B cell (primary cell): ENCODE data around the gene METTL26. TPM values are rescaled to one million over a fixed set of nuclear protein-coding genes. Genes with fewer than 3 reads are reported as not detected.

Source experiments
- ATAC-seq: fragments of 200-7000 bp; cut with Tn5 transposase; one replicate; pipeline ENCODE4 v1.10.0; 2021; ENCODE audit warnings: low read depth, mild to moderate bottlenecking, moderate number of reproducible peaks, moderate library complexity
- CTCF ChIA-PET: fragments of 350-600 bp; sonication (Branson Sonifier 250); formaldehyde crosslinking; loops from one replicate; lab custom pipeline; 2021; ENCODE audit warnings: antibody characterized with exemption, inconsistent platforms; lab: Charles Lee
- POLR2A ChIA-PET: fragments of 350-600 bp; sonication (Branson Sonifier 250); formaldehyde crosslinking; loops from one replicate; lab custom pipeline; 2021; ENCODE audit warnings: antibody characterized with exemption; lab: Charles Lee
- DNase-seq: peaks from one replicate; pipeline ENCODE4 v3.0.0; 2013
- H2AFZ ChIP-seq: 2 replicates; pipeline ENCODE4 v1.6.1; 2012; ENCODE audit warnings: mild to moderate bottlenecking, low read depth, low read length; ENCODE audit not compliant: insufficient read depth, poor library complexity, severe bottlenecking
- H3K27ac ChIP-seq, 2 donors: 1 replicate in 1 of 2; 2 replicates in 1 of 2; pipeline ENCODE4 v1.5.1; 2012 to 2013; ENCODE audit warnings: low read length in 2 of 2, mild to moderate bottlenecking in 2 of 2, moderate library complexity in 1 of 2
- H3K27me3 ChIP-seq, 4 experiments: fragments of 200-600 bp in 1 of 4; sonication (generic) in 1 of 4; replicated peaks in 1 of 4; 1 replicate in 2 of 4; 2 replicates in 2 of 4; pipeline versions ENCODE4 v1.6.1 to v1.7.0; 2013 to 2016; ENCODE audit warnings: low read length in 3 of 4, mild to moderate bottlenecking in 2 of 4, mixed read lengths in 1 of 4, moderate library complexity in 1 of 4; ENCODE audit not compliant: insufficient read depth in 4 of 4, control insufficient read depth in 3 of 4; ENCODE audit errors: control extremely low read depth in 1 of 4
- H3K36me3 ChIP-seq, 2 experiments: replicated peaks in 1 of 2; 1 replicate in 1 of 2; 2 replicates in 1 of 2; pipeline versions ENCODE4 v1.6.1 to v1.7.1; 2013; ENCODE audit warnings: low read length in 1 of 2; ENCODE audit not compliant: insufficient read depth in 2 of 2, control insufficient read depth in 1 of 2; ENCODE audit errors: control extremely low read depth in 1 of 2, extremely low read depth in 1 of 2
- H3K4me1 ChIP-seq, 2 donors: fragments of 200-600 bp in 1 of 2; sonication (generic) in 1 of 2; 1 replicate in 1 of 2; 2 replicates in 1 of 2; pipeline versions ENCODE4 v1.5.1 to v1.6.1; 2013 to 2017; ENCODE audit warnings: low read length in 2 of 2; ENCODE audit not compliant: control insufficient read depth in 2 of 2, insufficient read depth in 2 of 2
- H3K4me2 ChIP-seq: replicated peaks from 2 replicates; pipeline ENCODE3; 2012; ENCODE audit warnings: mild to moderate bottlenecking, low read depth, low read length; ENCODE audit not compliant: poor library complexity, severe bottlenecking
- H3K4me3 ChIP-seq, 5 experiments: fragments of 200-600 bp in 1 of 5; sonication (generic) in 1 of 5; 1 replicate in 3 of 5; 2 replicates in 2 of 5; pipeline versions ENCODE4 v1.5.1 to v1.7.0; 2011 to 2016; ENCODE audit warnings: low read length in 4 of 5, mild to moderate bottlenecking in 4 of 5, low read depth in 2 of 5, control low read depth in 1 of 5, moderate library complexity in 1 of 5; ENCODE audit not compliant: insufficient read depth in 1 of 5; ENCODE audit errors: control extremely low read depth in 1 of 5, extremely low read depth in 1 of 5
- H3K79me2 ChIP-seq: fragments of 200-600 bp; sonication (generic); one replicate; pipeline ENCODE4 v1.6.0; 2016; ENCODE audit warnings: low read length; ENCODE audit not compliant: control insufficient read depth, insufficient read depth
- H3K9ac ChIP-seq: fragments of 200-600 bp; sonication (generic); 2 replicates; pipeline ENCODE4 v1.6.1; 2017; ENCODE audit warnings: mild to moderate bottlenecking, low read length, moderate library complexity
- H3K9me3 ChIP-seq, 3 donors: one replicate each; pipeline versions ENCODE4 v1.6.1 to v1.7.1; 2013; ENCODE audit warnings: low read length in 2 of 3; ENCODE audit not compliant: control insufficient read depth in 2 of 3, insufficient read depth in 1 of 3; ENCODE audit errors: control extremely low read depth in 1 of 3
- H4K20me1 ChIP-seq: 2 replicates; pipeline ENCODE4 v1.6.0; 2012; ENCODE audit warnings: mild to moderate bottlenecking, low read length; ENCODE audit not compliant: insufficient read depth, control insufficient read depth, poor library complexity, severe bottlenecking
- H3K27ac Mint-ChIP-seq: one replicate; pipeline ENCODE4 v1.8.0; 2021; ENCODE audit warnings: mixed read lengths
- H3K27me3 Mint-ChIP-seq: one replicate; pipeline ENCODE4 v1.8.0; 2021; ENCODE audit warnings: mixed read lengths
- H3K4me1 Mint-ChIP-seq: one replicate; pipeline ENCODE4 v1.8.0; 2021; ENCODE audit warnings: mixed read lengths
- H3K4me3 Mint-ChIP-seq: one replicate; pipeline ENCODE4 v1.8.0; 2021; ENCODE audit warnings: mixed read lengths
- H3K9me3 Mint-ChIP-seq: one replicate; pipeline ENCODE4 v1.8.0; 2022; ENCODE audit warnings: mixed read lengths; ENCODE audit not compliant: insufficient read depth
- CTCF ChIP-seq: fragments of 200-600 bp; IDR thresholded peaks from one replicate; pipeline ENCODE4 v1.8.0; 2022; ENCODE audit warnings: antibody characterized with exemption, mild to moderate bottlenecking
- EZH2 ChIP-seq: IDR thresholded peaks from 2 replicates; pipeline ENCODE4 v1.6.1; 2012; ENCODE audit warnings: borderline replicate concordance, low read depth, mild to moderate bottlenecking, moderate library complexity, low read length; ENCODE audit not compliant: insufficient read depth, poor library complexity, severe bottlenecking
- WGBS: methylation state at CpG from one replicate; pipeline ENCODE4 v1.1.5; 2013; ENCODE audit warnings: missing lambda C conversion rate; ENCODE audit not compliant: insufficient coverage; 5-methylcytosine and 5-hydroxymethylcytosine counted together
- intact Hi-C: fragments of 100-400 bp; cut with micrococcal nuclease; formaldehyde crosslinking; loops from one replicate; pipeline ENCODE4 v1.10.0; 2022
- polyA plus RNA-seq: library from polyadenylated mRNA; depleted of rRNA; stranded (reverse); fragments of >200 nt; gene quantifications from 2 replicates; pipeline ENCODE4 v1.2.3, GENCODE V29; 2012
- total RNA-seq, 2 donors: library from RNA; stranded (reverse); fragments of 120-200 nt in 1 of 2; gene quantifications; 1 replicate in 1 of 2; 2 replicates in 1 of 2; pipeline versions ENCODE4 v1.2.3 to v1.2.4, GENCODE V29; 2013 to 2022

Gene METTL26
- total and polyA plus RNA-seq, 2 donors (not counting 1 experiment from before 2014, with no cell fraction given): 56.6 to 140 TPM

GRCh38 chr16:626787-627453, 9.2 kb downstream of the METTL26 start:
- CTCF ChIA-PET: no interaction called here
- Histone ChIP-seq H3K79me2 (no peaks in the 10 kb centered on the region), H4K20me1 (no peaks in the 10 kb centered on the region), H3K27me3 (no peaks in the 10 kb centered on the region), H3K9ac (no peak overlapping the region), H3K36me3 (peaks cover 0 to 12% of the 10 kb centered on the region in 2 experiments), H3K4me2 (no peak overlapping the region), H3K27ac (no peak overlapping the region), H3K4me3 (no peak overlapping the region), H3K9me3 (no peaks in the 10 kb centered on the region), H2AFZ (no peak overlapping the region), H3K4me1 (no peaks in the 10 kb centered on the region)
- Mint-ChIP-seq H3K27ac (no peak overlapping the region), H3K4me1 (no peaks in the 10 kb centered on the region), H3K9me3 (no peaks in the 10 kb centered on the region), H3K4me3 (no peak overlapping the region), H3K27me3 (no peaks in the 10 kb centered on the region)
- WGBS: 94% methylated on average over 29 of the region's 29 CpGs
- intact Hi-C loops: no loop called here
- TF ChIP-seq EZH2 (no peak), CTCF (no peak)
- DNase-seq (no peak), ATAC-seq (no peak)
- POLR2A ChIA-PET: no interaction called here

- Histone ChIP-seq H3K9ac (no peak overlapping the region), H4K20me1 (no peaks in the 10 kb centered on the region), H2AFZ (no peak overlapping the region), H3K27me3 (no peaks in the 10 kb centered on the region), H3K36me3 (peaks cover 0 to 12% of the 10 kb centered on the region in 2 experiments), H3K4me1 (no peaks in the 10 kb centered on the region), H3K4me2 (no peak overlapping the region), H3K9me3 (no peaks in the 10 kb centered on the region), H3K27ac (no peak overlapping the region), H3K79me2 (no peaks in the 10 kb centered on the region), H3K4me3 (no peak overlapping the region)
- ChIA-PET CTCF (no interaction called here), POLR2A (no interaction called here)
- H3K4me1 Mint-ChIP-seq: no peaks in the 10 kb centered on the region
- DNase-seq: no peak
- H3K4me3 Mint-ChIP-seq: no peak overlapping the region
- H3K27ac Mint-ChIP-seq: no peak overlapping the region
- no peaks in the 10 kb centered on the region for H3K9me3 Mint-ChIP-seq
- no peak for TF ChIP-seq CTCF
- no peak for TF ChIP-seq EZH2
- intact Hi-C loops: no loop called here
- 95% methylated on average over 34 of the region's 35 CpGs for WGBS
- no peak for ATAC-seq
- H3K27me3 Mint-ChIP-seq: no peaks in the 10 kb centered on the region
Observed at GRCh38 chr16:625977-626765, 9.9 kb downstream of the METTL26 start.
